ENCODE measurements around the gene CEP68.
"Not testable (repeated sequence)": the region's sequence is repeated elsewhere in the genome, so short reads cannot be mapped to it uniquely, and the experiment has no call there.

Gene CEP68

GRCh38 chr2:65132930-65133329 lies 76.7 kb downstream of the CEP68 start:
- not testable (repeated sequence) for DNase-seq (ENCODE audit: low read depth)

GRCh38 chr2:65133626-65134025 lies 77.4 kb downstream of the CEP68 start:
- no peak for DNase-seq (ENCODE audit: low read depth)

- DNase-seq (ENCODE audit: low read depth), result no peak
Observed at GRCh38 chr2:65134158-65134557, 77.9 kb downstream of the CEP68 start.

DNA sequence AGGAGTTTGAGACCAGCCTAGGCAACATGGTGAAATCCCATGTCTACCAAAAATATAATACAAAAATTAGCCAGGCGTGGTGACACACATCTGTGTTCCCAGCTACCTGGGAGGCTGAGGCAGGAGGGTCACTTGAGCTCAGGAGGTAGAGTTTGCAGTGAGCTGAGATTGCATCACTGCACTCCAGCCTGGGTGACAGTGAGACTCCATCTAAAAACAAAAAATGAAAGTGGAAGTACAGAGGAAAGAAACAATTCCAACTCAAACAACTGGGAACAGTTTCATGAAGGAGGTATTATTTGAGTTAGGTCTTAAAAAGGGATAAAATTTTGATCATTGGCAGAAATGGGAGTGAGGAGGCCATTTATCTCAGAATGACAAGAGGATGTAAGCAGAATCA lies 80.0 kb downstream of the CEP68 start:
- DNase-seq (ENCODE audit: low read depth), result no peak
